NCI-H748 (cell line): Measurements from ENCODE around the gene PLXNA2.

Experiments used
- DNase-seq: peaks from one replicate; lab custom pipeline; 2025; ENCODE audit not compliant: unreplicated experiment; lab: John Stamatoyannopoulos, UW

The PLXNA2 gene

DNA sequence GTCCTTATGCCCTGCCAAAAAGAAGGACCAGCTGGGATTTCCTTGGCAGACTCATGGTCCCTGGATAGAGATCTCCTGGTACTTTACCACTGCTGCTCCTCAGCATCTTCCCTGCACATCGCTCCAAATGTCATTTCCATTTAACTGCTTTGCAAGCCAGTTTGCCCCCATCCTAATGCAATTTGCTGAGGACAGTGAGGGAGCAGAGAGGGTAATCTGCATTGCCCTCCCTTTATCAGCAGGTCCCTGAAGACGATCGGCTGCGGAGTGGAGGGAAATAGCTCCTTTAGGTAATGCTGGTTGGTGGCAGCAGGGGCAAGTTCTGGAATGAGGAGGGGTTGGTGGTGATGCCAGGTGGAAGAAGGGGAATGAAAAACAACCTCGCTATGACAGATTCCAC lies 2.7 kb downstream of the PLXNA2 start:
- DNase-seq, result no peak

DNA sequence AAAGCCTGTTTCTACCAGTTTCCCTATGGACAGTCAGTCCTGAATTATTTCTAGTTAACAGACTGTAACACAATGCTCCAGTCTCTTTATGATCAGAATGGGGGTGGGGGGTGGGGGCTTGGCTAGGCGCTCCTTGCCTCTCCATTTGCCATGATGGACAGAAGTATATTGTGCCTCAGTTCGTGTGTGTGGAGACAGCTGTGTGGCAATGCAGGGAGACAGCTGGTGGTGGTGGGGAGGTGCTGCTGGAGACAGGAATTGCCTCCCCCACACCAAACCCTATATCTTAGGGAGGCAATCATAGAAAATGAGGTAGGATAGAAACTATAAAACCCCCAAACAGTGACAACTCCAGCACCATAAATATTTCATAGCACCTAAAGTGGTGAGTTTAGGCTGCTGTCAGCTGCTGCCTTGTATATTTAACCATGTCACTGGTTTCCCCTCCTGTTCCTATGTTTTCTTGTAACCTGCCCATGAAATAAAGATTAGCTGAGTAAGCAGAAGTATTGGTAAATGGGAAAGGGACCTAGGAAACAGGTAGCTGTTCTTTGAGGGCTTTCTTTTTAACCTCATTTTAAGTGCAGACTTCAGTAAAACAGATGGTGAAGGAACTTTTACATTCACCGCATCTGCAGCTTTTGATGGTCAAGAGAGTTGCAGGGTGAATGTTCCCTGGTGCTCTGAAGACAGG lies 3.4 kb downstream of the PLXNA2 start:
- DNase-seq, result no peak

DNA sequence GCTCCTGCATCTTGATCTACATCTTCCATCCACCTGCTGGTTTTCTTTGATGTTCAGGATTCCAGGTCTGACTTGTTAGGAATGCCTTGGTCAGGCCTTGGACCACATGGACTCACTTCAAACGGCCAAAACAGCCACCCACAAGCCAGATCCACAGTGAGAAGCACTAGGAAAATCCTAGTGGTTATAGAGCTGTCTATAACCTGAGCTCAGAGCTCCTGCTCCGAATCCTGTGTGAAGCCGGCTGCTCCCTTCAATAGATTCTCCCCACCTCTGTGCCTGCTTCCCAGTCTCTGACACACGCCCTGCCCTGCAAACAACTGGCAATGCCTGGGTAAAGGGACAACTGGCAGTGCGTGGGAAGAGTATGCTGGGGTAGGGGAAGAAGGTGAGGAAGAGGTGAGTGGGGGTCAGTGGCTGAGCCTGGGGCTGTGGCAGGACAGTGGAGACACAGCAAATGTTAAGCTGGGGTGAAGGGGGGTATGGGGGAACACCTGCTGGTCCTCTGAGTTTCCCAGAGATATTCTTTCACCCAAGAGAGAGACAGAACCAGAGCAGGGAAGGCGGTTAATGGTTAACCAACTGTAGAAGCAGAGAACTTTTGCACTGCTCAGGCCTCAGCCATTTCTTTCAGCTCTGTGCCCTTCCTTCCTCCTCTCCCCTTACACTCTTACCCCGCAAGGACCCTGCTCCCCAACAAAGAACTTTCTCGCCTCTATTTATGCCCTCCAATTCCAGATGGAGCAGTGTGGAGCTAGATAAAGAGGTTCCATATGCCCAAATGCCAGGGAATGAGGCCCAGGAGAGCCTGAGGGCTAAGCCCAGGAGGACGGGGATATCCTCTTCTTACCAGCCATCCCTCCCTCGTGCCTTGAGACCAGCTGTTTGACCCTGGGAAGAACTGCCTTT lies 4.5 kb downstream of the PLXNA2 start:
- peak; percentile 6 for DNase-seq

DNA sequence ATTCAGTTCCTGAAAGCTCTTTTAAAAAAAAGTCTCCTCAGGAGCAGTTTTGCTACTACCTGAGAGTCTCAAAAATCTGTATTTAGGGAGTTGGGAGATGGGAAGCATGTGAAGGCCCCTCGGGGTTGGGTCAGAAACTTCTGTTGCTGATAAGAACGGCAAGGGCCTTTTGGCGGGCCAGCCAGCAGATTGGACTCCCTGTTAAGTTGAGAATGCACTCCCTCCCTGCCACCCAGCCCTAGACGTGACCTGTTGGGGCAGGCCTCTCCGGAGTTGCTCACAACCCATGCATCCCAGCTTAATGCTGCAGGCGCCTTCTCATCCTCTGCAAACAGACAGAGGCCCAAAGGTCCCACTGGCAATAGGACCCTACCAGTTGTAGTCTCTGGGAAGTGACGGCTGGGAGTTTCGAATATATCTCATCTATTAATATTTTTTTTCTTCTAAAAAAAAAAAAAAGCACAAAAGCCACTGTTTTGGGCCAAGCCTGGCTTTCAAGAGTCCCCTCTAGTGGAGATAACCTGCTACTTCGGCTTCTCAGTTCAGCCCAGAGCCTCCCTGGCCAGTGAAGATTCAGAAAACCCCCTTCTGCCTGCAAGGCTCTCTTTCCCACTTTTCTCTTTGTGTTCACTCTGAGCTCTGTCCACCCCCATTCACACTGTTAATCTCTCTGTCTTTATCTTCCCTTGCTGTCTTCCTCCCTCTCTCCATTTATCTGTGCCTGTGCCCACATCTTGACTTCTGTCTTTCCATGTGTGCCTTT lies 5.3 kb downstream of the PLXNA2 start:
- peak; percentile 22 for DNase-seq

DNA sequence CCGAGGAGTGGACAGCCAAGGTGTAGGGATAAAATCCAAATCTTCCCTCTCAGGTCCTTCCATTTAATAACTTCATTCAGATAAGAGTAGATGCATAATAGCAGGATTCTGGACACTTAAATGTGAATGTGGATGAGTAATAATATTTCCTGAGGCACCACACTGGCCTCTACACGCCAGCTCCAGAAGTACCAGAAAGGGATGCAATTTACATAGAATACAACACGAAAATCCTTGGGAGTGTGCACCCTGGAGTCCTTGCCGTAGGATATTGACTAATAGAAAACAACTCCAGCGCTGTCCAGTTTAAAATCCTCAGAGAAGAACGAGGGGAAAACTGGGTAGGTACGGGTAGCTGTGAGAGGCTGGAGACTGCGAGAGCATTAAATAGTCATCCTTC lies 6.9 kb downstream of the PLXNA2 start:
- no peak for DNase-seq

DNA sequence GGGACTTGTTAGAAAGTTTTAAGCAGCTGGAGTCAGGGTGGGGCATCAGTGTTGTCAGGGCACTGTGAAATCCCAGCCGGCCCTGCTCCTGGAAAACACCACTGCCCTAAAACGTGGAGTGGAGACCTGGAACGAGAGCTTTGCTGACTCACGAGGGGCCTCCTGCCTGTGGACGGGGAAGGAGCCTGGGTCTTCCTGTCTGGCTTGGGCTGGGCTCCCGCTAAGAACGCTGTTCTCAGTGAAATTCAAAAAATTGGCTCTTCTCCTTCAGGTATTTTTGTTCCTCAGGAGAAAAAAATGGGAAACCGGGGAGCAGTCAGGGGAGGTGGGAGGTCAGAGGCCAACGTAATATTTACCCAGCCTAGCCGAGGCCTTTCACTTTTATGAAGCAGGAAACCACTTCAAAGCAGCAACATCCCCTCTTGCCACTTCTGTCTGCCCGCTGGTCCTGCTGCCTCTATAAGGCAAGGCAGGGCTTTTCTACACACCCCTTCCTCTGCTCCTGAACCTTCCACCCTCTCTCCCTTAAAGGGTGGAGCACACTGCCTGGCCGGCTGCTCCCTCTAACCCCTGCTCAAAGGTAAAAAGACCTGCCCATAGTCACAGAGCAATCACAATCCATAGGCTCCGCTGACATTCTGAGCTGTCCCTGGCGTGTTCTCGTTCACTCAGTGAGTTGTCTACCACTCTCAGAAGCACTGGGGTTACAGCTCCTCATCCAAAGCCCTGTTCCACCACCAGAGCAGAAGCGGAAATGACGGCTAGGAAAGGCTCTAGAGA lies 8.0 kb downstream of the PLXNA2 start:
- DNase-seq, result no peak

DNA sequence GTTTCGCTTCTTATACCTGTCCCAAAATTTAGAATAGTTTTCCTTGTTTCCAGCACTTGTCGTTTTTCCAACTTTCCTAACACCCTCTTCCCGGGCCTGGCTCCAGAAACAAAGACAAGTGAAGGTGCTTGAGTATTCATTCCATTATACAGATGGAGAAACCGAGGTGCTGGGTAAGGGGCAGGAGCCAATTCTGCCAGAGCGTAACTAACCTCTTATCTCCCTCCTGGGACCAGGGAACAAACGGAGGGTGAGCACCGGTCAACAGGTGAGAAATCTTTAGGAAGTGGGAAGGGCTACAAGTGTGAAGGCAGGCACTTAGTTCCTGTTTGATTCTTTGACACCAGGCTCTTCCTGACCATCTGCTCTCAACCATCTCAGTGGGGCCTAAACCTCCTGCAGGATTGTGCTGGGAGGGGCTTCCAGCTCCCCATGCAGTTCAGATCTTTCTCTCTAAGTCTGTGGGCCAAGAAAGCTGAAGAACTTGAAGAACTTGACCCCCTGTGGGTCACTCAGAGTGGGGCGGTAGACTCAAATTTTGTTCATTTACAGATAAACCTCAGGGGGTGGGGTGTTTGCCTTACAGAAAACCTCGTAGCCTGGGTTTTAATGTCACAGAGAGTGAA lies 8.7 kb downstream of the PLXNA2 start:
- DNase-seq, result no peak

DNA sequence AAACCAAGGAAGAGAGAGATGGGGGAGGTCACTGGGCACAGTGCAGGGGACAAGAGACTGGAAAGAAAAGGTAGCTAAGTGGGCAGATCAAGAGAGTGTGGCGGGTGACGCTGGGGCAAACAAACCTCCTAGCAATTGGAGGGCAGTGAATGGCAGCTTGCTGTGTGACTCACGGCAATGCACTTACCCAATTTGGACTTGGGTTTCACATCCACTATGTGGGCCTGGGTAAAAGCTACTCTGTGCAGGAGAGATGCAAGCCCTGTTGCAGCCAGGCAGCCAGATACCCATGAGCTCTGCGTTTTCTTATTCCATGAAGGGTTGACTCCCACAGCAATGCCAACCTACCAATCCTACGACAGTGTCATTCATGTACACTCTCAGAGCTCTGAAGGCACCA lies 9.5 kb downstream of the PLXNA2 start:
- peak; percentile 48 for DNase-seq

DNA sequence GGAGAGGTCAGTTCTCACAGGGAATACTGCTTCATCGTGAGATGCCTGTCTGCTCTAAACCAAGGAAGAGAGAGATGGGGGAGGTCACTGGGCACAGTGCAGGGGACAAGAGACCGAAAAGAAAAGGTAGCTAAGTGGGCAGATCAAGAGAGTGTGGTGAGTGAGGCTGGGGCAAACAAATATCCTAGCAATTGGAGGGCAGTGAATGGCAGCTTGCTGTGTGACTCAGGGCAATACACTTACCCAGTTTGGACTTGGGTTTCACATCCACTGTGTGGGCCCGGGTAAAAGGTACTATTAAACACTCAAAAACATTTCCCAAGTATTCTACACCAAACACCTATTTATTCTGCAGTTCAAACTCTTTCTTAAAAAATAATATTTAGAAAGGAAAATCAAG lies 10.2 kb downstream of the PLXNA2 start:
- DNase-seq, result no peak

DNA sequence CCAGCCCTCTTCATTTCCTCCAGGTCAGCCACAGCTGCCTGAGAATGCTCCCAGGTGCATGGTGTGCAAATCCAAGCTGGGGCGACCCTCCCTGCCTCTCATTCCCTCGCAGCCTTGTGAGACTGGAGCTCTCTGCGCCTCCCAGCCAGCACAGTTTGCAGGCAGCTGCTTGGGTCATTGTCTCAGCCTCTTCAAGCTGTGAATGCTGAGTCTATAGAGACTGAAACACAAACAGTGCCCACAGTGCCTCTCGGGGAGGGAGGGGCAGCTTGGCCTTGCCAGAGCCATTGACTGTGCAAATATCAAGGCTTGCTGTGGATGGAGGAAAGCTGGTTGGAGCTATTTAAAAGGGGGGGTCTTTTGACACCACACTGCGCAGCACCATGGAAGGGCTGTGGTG lies 10.6 kb downstream of the PLXNA2 start:
- peak; percentile 98 for DNase-seq

DNA sequence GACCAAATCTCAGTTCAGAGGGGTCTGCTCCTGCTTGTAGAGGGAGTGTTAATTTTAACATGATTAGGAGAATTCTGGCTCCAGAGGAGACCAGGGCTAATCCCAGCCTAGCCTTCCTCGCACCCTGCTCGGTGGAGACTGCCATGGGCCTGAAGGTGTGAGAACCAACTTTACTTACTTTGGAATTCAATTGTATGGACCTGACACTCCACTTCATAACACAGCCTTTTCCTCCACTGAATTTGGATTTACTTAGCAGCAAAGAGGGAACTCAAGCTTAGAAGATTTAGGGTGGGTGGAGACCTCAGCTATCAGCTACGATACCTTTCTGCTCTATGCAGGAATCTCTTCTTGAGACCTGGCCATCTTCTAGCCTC lies 11.5 kb downstream of the PLXNA2 start:
- DNase-seq, result no peak

DNA sequence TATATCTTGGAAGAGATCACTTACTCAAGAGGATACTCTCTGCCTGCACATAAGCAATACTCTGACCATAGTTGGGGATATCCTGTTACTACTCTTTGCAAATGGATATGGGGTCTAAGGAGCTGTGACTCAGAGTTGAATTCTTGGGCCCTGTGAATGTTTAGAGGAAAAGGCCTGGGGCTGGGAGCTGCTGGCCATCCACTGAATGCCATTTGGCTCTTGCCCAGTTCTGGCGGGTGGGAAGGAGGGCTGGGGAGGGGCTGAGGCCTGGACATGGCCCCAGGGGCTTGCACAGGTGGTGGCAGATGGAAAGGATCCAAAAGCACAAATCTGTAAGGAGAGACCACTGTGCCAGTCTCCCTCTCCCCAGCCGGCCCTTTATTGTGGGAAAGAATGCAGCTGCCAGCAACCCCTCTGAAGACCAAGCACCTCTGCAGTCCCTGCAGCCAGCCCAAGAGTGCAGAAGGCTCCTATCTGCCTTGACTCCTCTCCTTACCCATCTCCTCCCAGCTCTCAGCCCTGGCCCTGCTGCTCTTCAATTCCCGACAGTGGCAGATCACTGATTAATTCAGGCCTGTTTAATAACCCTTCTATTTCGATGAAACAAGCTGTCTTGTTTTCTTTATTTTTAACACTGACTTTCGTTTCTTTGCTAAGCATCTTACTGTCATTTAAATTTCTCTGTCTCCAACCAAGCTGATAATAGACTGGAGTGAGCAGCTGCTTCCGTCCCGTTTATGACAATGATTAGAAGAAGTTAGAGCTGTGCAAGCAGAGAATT lies 12.1 kb downstream of the PLXNA2 start:
- peak; percentile 80 for DNase-seq

DNA sequence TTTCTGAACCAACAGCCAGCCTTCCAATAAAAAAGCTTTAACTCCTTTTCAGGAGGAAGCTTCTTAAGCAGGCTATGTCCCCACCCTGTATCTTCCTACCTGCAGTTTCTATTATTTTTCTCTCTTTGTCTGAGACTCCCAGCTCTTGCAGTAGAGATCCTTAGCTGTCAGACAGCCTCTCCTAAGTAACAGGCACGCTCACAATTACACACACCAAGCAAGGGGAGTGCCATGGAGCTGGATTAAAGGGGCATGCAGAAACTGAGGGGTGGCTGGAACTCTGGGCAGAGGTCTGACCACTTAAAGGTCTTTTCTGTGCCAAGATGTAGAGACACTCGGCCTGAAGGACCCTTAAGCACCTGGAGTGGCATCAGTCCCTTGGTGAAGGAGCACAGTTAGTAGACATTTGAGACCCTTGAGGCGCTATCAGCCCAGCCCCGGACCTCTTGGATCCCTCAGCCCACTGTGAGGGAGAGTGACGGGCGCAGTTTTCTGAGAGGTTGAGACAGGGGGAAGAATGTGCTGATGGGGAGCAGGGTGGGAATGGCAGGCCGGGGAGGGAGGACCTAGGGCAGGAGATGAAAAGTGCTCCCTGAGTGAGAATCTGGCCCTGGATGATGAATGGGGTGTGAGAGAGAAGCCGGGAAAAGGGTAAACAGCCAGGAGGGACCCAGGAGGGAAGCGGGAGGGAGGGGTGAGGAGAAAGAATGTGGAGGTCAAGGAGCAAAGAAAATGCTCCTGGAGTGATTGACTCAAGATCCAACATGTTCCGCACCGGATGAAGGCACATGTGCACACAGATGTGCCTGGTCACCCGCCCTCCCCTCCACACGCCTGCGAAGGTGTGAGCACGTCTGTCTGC lies 13.3 kb downstream of the PLXNA2 start:
- no peak for DNase-seq

DNA sequence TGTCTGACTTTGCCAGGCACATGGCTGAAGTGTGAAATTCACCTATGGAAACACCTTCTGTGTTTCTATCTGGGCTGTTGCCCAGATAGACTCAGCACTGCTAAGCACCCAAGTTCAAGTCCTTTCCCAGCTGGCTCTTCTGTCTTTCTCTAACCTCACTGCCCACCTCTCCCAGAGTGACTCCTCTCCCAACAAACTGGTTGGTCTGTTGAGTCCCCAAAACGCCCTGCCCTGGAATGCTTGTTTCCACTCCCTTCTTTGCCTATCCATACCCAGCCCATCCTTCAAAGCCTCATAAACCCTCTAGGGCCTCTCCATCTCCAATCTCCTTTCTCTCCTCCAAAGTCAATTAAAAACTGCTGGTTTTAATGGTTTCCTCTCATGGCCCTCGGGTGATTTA lies 15.6 kb downstream of the PLXNA2 start:
- DNase-seq, result no peak

DNA sequence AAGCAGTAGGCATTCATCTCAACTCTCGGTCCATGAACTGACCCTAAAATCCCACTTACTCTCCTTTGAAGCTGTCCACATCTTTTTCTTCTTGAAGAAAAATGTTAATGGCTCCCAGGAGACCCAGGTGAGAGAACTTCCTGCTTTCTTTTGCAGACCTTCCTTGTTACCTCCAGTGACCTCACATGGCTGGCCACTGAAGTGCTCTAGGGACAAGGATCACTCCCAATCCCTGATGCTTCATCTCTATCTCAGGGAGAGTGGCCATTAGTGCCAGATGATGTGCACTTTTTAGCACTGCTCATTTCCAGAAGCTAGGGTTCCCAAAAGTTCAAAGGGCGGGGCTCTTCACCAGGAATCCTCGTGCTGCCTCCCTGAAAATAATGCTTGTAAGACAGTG lies 16.2 kb downstream of the PLXNA2 start:
- no peak for DNase-seq

DNA sequence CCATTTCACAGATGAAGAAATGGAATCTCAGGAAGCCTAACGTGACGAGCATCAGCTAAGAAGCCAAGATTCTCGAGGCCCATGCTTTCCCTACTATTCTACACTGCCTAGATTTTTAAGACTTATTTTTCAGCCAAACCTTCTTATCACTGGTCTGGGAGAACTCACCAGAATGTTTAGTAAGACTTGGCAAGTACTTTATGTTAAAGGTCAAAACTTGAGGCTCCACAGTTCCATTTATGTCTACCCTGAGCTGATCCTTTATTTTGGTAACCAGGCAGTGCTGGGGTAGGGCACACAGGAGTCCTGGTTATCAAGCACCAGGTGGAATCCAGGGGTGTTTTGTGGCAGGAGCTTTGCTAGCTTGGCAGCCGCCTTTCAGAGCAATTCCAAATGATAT lies 16.8 kb downstream of the PLXNA2 start:
- no peak for DNase-seq

DNA sequence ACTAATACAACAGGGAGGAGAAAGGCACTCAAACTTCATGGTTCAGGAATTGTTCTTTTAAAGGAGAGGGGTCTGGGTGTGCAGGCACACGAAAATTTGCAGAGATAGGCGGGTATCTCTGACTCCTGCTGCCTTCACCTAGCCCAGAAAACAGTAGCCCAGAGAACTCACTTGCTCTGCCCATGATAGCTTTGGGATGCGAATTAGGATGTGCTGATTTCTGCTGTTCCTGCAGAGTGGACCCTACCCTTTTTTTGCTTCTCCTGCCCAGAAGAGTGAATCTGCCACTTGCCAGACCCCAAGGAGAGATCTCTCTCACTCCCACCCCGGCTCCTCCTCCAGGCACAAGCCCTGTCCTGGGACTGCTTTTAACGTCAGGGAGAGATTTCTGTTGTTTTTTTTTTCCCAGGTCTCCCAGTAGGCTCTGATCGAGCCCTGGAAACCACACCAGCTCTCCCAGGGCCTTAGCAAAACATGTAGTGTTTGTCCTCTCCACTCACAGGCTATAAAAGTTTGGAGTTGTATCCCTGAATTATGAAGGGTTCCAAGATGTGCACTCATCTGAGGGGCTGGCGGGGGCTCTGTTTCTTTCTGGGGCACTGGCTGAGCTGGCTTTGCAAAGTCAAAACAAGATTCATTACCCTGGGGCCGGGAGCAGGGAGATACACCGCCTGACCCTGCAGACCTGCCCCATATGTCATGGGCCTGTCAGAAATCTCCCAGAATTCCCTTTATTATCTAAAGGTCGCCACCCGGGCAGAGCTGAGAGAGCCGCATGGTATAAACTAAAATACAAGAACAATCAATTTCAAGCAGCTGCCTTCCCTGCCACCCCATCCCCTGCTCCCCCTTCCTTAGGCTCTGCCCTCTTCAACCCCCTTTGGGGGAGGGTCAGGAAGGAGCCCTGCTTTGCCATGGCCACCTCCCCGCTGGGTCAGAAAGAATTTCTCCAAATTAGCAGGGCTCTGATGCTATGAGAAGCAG lies 17.9 kb downstream of the PLXNA2 start:
- no peak for DNase-seq
